Smooth muscle cell (in vitro differentiated cells): ENCODE results near the gene TTLL3. TPM values are rescaled to one million over a fixed set of nuclear protein-coding genes. Genes with fewer than 3 reads are reported as not detected.
"Not testable (repeated sequence)": the region's sequence is repeated elsewhere in the genome, so short reads cannot be mapped to it uniquely, and the experiment has no call there.

ENCODE experiments used
- DNase-seq: peaks from one replicate; lab custom pipeline; 2025; ENCODE audit not compliant: unreplicated experiment; lab: John Stamatoyannopoulos, UW
- H2AFZ ChIP-seq: fragments of 200-600 bp; sonication (generic); 2 replicates; pipeline ENCODE4 v1.6.0; 2016; ENCODE audit warnings: antibody characterized with exemption, low read depth, mild to moderate bottlenecking
- H3F3A ChIP-seq: fragments of 200-600 bp; sonication (generic); 2 replicates; pipeline ENCODE4 v1.6.0; 2017; ENCODE audit warnings: antibody characterized with exemption, low read depth
- H3K27ac ChIP-seq: fragments of 200-600 bp; sonication (generic); 2 replicates; pipeline ENCODE4 v1.5.1; 2016; ENCODE audit warnings: low read depth, mild to moderate bottlenecking
- H3K27me3 ChIP-seq: fragments of 200-600 bp; sonication (generic); 2 replicates; pipeline ENCODE4 v1.6.1; 2016; ENCODE audit warnings: low read depth, mild to moderate bottlenecking
- H3K36me3 ChIP-seq: fragments of 200-600 bp; sonication (generic); 2 replicates; pipeline ENCODE4 v1.5.1; 2016; ENCODE audit warnings: low read depth
- H3K4me1 ChIP-seq: fragments of 200-600 bp; sonication (generic); 2 replicates; pipeline ENCODE4 v1.5.1; 2016; ENCODE audit warnings: low read depth
- H3K4me2 ChIP-seq: fragments of 200-600 bp; sonication (generic); 2 replicates; pipeline ENCODE4 v1.6.0; 2016; ENCODE audit warnings: mild to moderate bottlenecking
- H3K4me3 ChIP-seq: fragments of 200-600 bp; sonication (generic); 2 replicates; pipeline ENCODE4 v1.5.1; 2016; ENCODE audit warnings: mild to moderate bottlenecking
- H3K79me2 ChIP-seq: fragments of 200-600 bp; sonication (generic); 2 replicates; pipeline ENCODE4 v1.6.0; 2016; ENCODE audit warnings: low read depth, mild to moderate bottlenecking
- H3K9ac ChIP-seq: fragments of 200-600 bp; sonication (generic); 2 replicates; pipeline ENCODE4 v1.6.0; 2016; ENCODE audit warnings: low read depth
- H3K9me3 ChIP-seq: fragments of 200-600 bp; sonication (generic); replicated peaks from 2 replicates; pipeline ENCODE4 v1.5.1; 2016; ENCODE audit warnings: low read depth
- H4K20me1 ChIP-seq: fragments of 200-600 bp; sonication (generic); 2 replicates; pipeline ENCODE4 v1.6.0; 2016; ENCODE audit warnings: low read depth
- WGBS: methylation state at CpG from one replicate; pipeline ENCODE4 v1.1.7; 2016; ENCODE audit warnings: low lambda C conversion rate; 5-methylcytosine and 5-hydroxymethylcytosine counted together
- polyA plus RNA-seq: library from polyadenylated mRNA; unstranded; fragments of >200 nt; fragmentation: Nextera tagmentation; extraction: Ambion mirVana; gene quantifications from 2 replicates; pipeline ENCODE4 v1.2.1, GENCODE V29; 2016
- total RNA-seq: library from RNA; depleted of rRNA; stranded (reverse); fragments of >200 nt; gene quantifications from 2 replicates; pipeline ENCODE4 v1.2.3, GENCODE V29; 2014
- TF ChIP-seq, protein P1 (sequence below): fragments of 200-600 bp; sonication (generic); IDR thresholded peaks from 2 replicates; pipeline ENCODE4 v1.5.1; 2017; ENCODE audit warnings: borderline replicate concordance, mild to moderate bottlenecking, antibody characterized with exemption; ENCODE audit not compliant: insufficient read depth, poor library complexity, severe bottlenecking

TTLL3 gene
- total and polyA plus RNA-seq, 2 experiments from 2014 or later = 16.4 to 25.6 TPM

DNA sequence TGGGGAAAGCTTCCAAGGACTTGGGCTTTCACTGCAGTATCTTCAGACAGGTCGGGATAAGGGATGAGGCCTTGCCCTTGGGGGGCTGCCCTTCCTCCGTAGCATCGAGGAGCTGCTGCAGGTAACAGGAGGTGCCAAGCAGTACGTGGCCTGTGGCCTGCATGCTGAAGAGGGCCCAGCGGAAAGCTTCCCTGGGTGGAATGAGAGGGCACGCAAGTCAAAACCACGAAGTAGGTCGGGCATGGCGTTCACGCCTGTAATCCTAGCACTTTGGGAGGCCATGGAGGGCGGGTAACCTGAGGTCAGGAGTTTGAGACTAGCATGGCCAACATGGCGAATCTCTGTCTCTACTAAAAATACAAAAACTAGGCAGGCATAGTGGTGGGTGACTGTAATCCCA lies 57.0 kb downstream of the TTLL3 start:
- H4K20me1 ChIP-seq = no peaks in the 10 kb centered on the region
- H3F3A ChIP-seq = no peaks in the 10 kb centered on the region
- WGBS = 98% methylated on average over 12 of the region's 12 CpGs
- no peak overlapping the region for H2AFZ ChIP-seq
- H3K27me3 ChIP-seq = no peaks in the 10 kb centered on the region
- H3K36me3 ChIP-seq = no peaks in the 10 kb centered on the region
- no peaks in the 10 kb centered on the region for H3K79me2 ChIP-seq
- DNase-seq = no peak
- H3K27ac ChIP-seq = no peak overlapping the region
- H3K9me3 ChIP-seq = no peaks in the 10 kb centered on the region
- no peak overlapping the region for H3K4me2 ChIP-seq
- H3K4me3 ChIP-seq = no peak overlapping the region
- TF ChIP-seq, protein P1, sequence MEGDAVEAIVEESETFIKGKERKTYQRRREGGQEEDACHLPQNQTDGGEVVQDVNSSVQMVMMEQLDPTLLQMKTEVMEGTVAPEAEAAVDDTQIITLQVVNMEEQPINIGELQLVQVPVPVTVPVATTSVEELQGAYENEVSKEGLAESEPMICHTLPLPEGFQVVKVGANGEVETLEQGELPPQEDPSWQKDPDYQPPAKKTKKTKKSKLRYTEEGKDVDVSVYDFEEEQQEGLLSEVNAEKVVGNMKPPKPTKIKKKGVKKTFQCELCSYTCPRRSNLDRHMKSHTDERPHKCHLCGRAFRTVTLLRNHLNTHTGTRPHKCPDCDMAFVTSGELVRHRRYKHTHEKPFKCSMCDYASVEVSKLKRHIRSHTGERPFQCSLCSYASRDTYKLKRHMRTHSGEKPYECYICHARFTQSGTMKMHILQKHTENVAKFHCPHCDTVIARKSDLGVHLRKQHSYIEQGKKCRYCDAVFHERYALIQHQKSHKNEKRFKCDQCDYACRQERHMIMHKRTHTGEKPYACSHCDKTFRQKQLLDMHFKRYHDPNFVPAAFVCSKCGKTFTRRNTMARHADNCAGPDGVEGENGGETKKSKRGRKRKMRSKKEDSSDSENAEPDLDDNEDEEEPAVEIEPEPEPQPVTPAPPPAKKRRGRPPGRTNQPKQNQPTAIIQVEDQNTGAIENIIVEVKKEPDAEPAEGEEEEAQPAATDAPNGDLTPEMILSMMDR = no peak
- H3K4me1 ChIP-seq = no peaks in the 10 kb centered on the region
- no peak overlapping the region for H3K9ac ChIP-seq

DNA sequence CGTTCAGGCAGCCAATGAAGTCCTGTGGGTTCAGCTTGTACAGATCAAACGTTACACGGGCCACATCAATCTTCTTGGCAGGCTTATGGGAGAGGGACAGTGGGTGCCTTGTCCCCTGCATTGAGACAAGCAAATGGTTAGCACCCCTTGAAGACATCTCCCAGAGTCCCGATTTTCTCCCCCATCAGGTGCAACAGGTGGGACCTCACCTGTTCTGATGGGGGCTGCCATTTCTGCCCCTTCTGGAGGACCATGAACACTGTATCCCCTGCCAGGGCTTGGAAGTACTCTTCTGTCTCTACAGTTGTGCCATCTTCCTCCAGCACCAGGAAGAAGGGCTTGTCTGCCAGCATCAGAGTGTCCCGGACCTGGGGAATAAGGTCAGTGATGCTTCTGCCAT lies 59.9 kb downstream of the TTLL3 start:
- Histone ChIP-seq H3K9me3 (no peaks in the 10 kb centered on the region), H3K36me3 (no peaks in the 10 kb centered on the region), H2AFZ (no peak overlapping the region), H3K27me3 (no peaks in the 10 kb centered on the region), H3K4me1 (no peaks in the 10 kb centered on the region), H3K27ac (no peak overlapping the region), H3F3A (no peaks in the 10 kb centered on the region), H3K4me3 (no peak overlapping the region), H3K4me2 (no peak overlapping the region), H3K9ac (no peak overlapping the region), H3K79me2 (no peaks in the 10 kb centered on the region), H4K20me1 (no peaks in the 10 kb centered on the region)
- 95% methylated on average over 5 of the region's 5 CpGs for WGBS
- TF ChIP-seq, protein P1 = no peak
- DNase-seq = no peak

DNA sequence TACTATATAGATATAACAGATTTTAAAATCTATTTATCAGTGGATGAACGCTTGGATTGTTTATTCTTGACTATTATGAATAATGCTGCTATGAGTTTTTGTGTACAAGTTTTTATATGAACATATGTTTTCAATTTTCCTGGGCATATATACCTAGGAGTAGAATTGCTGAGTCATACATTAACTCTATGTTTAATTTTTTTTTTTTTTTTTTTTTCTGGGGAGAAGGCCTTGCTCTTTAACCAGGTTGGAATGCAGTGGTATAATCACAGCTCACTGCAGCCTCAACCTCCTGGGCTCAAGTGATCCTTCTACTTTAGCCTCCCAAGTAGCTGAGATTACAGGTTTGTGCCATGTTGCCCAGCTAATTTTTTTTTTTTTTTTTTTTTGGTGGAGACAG lies 60.9 kb downstream of the TTLL3 start:
- DNase-seq = no peak
- H3K9ac ChIP-seq = no peak overlapping the region
- H3K4me1 ChIP-seq = no peaks in the 10 kb centered on the region
- H3K27me3 ChIP-seq = no peaks in the 10 kb centered on the region
- H3K27ac ChIP-seq = no peak overlapping the region
- H3K4me2 ChIP-seq = no peak overlapping the region
- H3F3A ChIP-seq = no peaks in the 10 kb centered on the region
- H3K9me3 ChIP-seq = no peaks in the 10 kb centered on the region
- 71% methylated on average over 1 of the region's 1 CpG for WGBS
- no peaks in the 10 kb centered on the region for H4K20me1 ChIP-seq
- no peak overlapping the region for H2AFZ ChIP-seq
- no peaks in the 10 kb centered on the region for H3K36me3 ChIP-seq
- no peak overlapping the region for H3K4me3 ChIP-seq
- TF ChIP-seq, protein P1 = no peak
- H3K79me2 ChIP-seq = no peaks in the 10 kb centered on the region

DNA sequence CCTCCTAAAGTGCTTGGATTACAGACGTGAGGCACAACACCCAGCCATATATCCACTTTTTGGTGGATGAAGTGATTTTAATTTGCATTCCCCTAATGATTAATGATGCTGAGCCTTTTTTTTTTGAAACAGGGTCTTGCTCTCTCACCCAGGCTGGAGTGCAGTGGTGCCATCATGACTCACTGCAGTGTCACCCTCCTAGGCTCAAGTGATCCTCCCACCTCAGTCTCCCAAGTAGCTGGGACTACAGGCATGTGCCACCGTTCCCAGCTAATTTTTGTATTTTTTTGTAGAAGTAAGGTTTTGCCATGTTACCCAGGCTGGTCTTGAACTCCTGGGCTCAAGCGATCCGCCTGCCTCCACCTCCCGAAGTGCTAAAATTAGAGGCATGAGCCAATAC lies 62.0 kb downstream of the TTLL3 start:
- not testable (repeated sequence) for H3K36me3 ChIP-seq, H2AFZ ChIP-seq, H3K27me3 ChIP-seq, H3K4me1 ChIP-seq, H3F3A ChIP-seq, H3K9ac ChIP-seq, DNase-seq, H4K20me1 ChIP-seq, H3K27ac ChIP-seq, H3K79me2 ChIP-seq, H3K4me3 ChIP-seq, H3K4me2 ChIP-seq, H3K9me3 ChIP-seq
- WGBS = 91% methylated on average over 5 of the region's 5 CpGs
